AG08395 (cell line): ENCODE measurements around the gene TLE1.

Experiments
- DNase-seq: peaks from one replicate; pipeline ENCODE4 v3.0.0; 2012; ENCODE audit warnings: mixed read lengths, low spot score

The TLE1 gene

DNA sequence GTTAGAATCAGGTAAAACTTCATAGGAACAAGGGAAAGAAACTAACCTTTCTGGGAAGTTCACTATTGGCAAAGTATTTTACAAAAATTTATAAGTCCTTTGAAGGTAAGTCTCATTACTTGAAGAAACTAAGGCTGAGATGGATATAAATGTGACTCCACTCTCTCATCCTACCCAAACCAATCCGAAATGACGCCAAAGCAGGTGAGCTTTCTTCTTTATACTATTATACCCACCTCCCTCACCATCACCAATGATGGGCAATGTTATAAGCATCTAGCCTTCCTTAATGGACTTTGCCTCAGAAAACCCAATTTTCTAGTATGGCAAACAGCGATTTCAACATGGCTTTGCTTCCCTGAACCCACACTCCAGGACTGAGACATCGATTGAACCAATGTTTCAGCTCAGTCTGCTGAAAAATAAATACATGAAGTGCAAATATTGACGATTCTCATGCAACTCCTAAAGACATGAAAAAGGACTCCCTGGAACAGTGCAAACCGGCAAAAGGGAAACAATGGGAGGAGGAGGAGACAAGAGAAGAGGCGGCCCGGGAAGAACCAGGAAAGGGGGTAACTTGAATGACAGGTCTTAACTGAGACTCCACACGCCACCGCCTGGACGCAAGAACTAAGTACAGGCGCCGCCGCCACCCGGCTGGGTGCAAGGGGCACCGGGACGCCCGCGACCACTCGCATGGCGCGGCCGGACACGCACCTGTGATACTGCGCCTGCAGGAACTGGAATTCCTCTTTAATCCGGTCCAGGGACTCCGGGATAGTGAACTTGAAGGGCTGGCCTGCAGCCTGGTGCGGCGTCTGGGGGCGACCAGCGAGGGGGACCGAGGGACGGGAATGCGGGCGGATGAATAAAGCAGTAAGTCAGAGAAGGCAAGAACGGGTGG lies 2.5 kb downstream of the TLE1 start:
- peak; percentile 65 for DNase-seq

- no peak for DNase-seq
These were observed 3.4 kb downstream of the TLE1 start for GRCh38 chr9:81685763-81686613.

GRCh38 chr9:81684635-81685034 lies 4.7 kb downstream of the TLE1 start:
- no peak for DNase-seq

DNA sequence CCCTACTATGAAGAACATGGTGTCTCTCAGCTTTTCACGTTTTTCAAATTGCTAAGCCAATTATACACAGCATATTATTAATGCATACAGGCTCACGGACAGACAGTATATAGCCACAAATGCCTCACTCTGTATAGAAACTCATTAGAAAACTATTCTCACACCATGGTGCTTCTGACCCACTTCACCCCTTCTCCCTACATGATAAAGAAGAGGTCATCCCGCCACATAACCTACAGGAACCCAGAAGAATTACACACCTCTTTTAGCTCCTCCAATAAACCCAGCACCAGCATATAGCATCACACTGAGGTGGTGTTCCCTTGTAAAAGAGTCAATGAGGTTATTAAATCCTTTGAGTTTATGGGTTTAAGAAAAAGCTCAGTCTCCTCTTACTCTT lies 5.6 kb downstream of the TLE1 start:
- DNase-seq: no peak

- DNase-seq: no peak
These were observed 6.1 kb downstream of the TLE1 start for GRCh38 chr9:81683238-81683637.

DNA sequence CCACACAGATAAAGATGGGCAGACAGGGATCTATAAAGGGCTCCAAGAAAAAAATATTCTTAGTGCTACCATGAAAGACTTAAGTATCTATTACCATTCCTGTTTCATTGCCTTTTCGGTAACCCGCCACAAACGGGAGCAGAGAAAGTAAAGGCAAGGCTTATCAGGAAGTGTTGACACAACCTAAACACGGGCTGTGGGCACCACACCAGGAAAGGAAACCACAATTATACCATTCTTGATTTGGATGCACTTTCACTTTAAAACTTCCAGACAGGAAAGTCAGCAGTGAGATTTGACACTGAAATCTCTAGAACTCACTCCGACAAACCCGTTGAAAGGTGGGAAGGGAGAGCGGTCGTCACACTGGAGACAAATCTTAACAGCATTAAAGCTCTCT lies 6.5 kb downstream of the TLE1 start:
- DNase-seq: no peak

- no peak for DNase-seq
These were observed 7.2 kb downstream of the TLE1 start for GRCh38 chr9:81682177-81682576.

- no peak for DNase-seq
These were observed 8.8 kb downstream of the TLE1 start for GRCh38 chr9:81680506-81680905.

DNA sequence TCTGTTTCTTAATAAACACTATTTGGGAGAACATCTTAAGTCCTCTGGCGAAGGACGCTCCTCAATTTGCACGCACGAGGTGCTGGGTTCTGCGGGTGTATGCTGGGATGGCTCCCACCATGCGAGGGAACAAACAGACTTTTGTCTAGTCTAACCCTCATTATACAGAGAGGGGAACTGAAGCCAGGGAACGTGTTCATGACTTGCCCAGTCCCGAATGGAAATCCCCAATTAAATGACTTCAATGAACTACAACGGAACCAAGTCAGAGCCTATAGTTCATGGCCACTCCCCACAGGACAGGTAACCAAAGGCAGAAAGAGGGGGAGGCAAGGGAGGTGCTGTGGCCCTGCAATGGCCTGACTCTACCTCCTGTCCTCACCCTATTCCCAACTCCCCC lies 9.3 kb downstream of the TLE1 start:
- no peak for DNase-seq

- no peak for DNase-seq
These were observed 11.3 kb downstream of the TLE1 start for GRCh38 chr9:81678088-81678487.

GRCh38 chr9:81676395-81676794 lies 13.0 kb downstream of the TLE1 start:
- DNase-seq: no peak

GRCh38 chr9:81673310-81673709 lies 16.0 kb downstream of the TLE1 start:
- no peak for DNase-seq

DNA sequence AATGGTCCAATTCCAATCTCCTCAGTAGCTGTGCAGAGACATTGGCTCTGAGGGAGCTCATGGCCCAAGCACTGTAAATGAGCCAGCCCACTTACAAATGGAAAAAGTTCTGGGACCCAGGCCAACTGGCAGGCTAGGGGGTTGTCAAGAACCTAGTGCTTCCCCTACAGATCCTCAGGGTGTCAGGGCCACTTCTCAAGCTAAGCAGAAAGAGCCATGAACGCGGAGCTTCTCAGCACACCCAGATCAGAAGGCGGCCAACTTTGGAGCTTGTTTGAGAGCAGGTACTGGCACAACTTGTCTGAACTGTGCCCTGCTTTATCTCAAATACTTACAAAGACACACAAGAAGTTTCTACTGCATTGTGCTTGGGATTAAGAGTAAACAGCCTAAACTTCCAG lies 17.5 kb downstream of the TLE1 start:
- DNase-seq: no peak

- no peak for DNase-seq
These were observed 19.5 kb downstream of the TLE1 start for GRCh38 chr9:81669866-81670265.

GRCh38 chr9:81669041-81669651 lies 20.2 kb downstream of the TLE1 start:
- no peak for DNase-seq

GRCh38 chr9:81666123-81666522 lies 23.2 kb downstream of the TLE1 start:
- DNase-seq: no peak

DNA sequence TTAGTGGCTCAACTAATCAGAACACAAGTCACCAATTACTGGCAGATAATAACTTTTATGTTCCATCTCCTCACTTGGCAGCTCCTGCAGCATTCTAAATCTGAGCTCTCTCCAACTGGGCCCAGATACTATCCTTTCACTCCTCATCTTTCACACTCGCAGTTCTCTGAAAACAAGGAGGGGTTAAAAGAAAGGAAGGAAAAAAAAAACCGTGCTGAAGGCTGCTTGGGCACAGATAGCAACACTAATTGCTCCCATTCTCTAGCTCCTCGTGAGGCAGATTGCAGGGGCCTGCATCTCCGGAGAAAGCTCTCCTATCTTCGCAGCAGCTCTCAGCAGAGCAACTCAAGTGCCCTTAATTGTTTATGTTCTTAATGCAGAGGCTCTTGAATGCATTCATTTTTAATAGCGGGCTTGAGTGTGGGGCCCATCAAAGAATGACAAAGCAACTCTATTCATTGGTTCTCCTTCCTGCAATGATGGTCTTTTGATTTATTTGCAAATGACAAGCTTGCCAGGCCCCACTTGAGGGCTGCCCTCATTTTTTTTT lies 23.9 kb downstream of the TLE1 start:
- no peak for DNase-seq

- DNase-seq: no peak
These were observed 24.6 kb downstream of the TLE1 start for GRCh38 chr9:81664638-81665222.

GRCh38 chr9:81661339-81661738 lies 28.0 kb downstream of the TLE1 start:
- DNase-seq: no peak

GRCh38 chr9:81656871-81657337 lies 32.4 kb downstream of the TLE1 start:
- DNase-seq: no peak

DNA sequence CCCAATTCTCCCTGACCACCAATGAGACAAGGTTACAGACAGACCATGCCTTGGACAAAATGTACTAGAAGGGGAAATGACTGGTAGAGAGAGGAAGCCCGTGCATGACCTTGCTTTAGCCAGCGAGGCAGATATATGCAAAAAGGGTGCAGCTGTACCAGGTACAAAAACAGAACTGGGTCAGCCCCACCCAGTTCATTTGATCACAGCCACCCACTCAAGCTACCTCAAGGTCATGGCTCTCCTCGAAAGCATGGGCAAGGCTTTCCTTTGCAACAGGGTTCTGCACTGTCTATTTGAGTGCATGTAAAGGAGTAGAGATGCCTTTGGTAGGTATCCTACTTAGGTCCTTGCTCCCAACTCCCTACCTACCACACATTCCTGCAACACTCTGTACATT lies 33.3 kb downstream of the TLE1 start:
- no peak for DNase-seq

- DNase-seq: no peak
These were observed 36.1 kb downstream of the TLE1 start for GRCh38 chr9:81653240-81653639.
